Karpas-422 (cell line): ENCODE results near the gene STOML3. TPM values are rescaled to one million over a fixed set of nuclear protein-coding genes. Genes with fewer than 3 reads are reported as not detected.

ENCODE experiments used
- DNase-seq: peaks from one replicate; pipeline ENCODE4 v3.0.0-alpha.2; 2015
- H2AFZ ChIP-seq: fragments of 200-600 bp; sonication (generic); 2 replicates; pipeline ENCODE4 v1.6.1; 2014; ENCODE audit warnings: antibody characterized with exemption, low read length, mixed read lengths
- H3K27ac ChIP-seq: fragments of 200-600 bp; sonication (generic); 2 replicates; pipeline ENCODE4 v1.5.1; 2014; ENCODE audit warnings: mild to moderate bottlenecking, low read length, moderate library complexity
- H3K27me3 ChIP-seq: fragments of 200-600 bp; sonication (generic); 2 replicates; pipeline ENCODE4 v1.6.1; 2014; ENCODE audit warnings: low read length, mixed read lengths
- H3K36me3 ChIP-seq: fragments of 200-600 bp; sonication (generic); 2 replicates; pipeline ENCODE4 v1.6.1; 2014; ENCODE audit warnings: low read length, mixed read lengths; ENCODE audit not compliant: insufficient read depth
- H3K4me1 ChIP-seq: fragments of 200-600 bp; sonication (generic); 2 replicates; pipeline ENCODE4 v1.6.1; 2014; ENCODE audit warnings: mild to moderate bottlenecking, low read length, mixed read lengths
- H3K4me2 ChIP-seq: fragments of 200-600 bp; sonication (generic); 2 replicates; pipeline ENCODE4 v1.6.1; 2014; ENCODE audit warnings: low read length, low read depth, mild to moderate bottlenecking; ENCODE audit not compliant: poor library complexity, severe bottlenecking
- H3K4me3 ChIP-seq: fragments of 200-600 bp; sonication (generic); 2 replicates; pipeline ENCODE4 v1.5.1; 2014; ENCODE audit warnings: mild to moderate bottlenecking, antibody characterized with exemption, low read length, mixed read lengths
- H3K79me2 ChIP-seq: fragments of 200-600 bp; sonication (generic); 2 replicates; pipeline ENCODE4 v1.6.1; 2014; ENCODE audit warnings: mild to moderate bottlenecking, low read length, mixed read lengths
- H3K9ac ChIP-seq: fragments of 200-600 bp; sonication (generic); 2 replicates; pipeline ENCODE4 v1.6.0; 2014; ENCODE audit warnings: low read length
- H3K9me2 ChIP-seq: fragments of 200-600 bp; sonication (generic), shearing (Covaris generic); replicated peaks from 2 replicates; pipeline ENCODE4 v1.6.0; 2014; ENCODE audit warnings: mild to moderate bottlenecking, low read length, moderate library complexity; ENCODE audit not compliant: insufficient read depth
- H3K9me3 ChIP-seq: fragments of 300-700, 200-600 bp; sonication (generic); 2 replicates; pipeline ENCODE4 v1.6.1; 2014; ENCODE audit warnings: low read length, mixed read lengths
- H4K20me1 ChIP-seq: fragments of 200-600 bp; sonication (generic); 2 replicates; pipeline ENCODE4 v1.6.1; 2014; ENCODE audit warnings: mild to moderate bottlenecking, antibody characterized with exemption, low read length, low read depth; ENCODE audit not compliant: insufficient read depth
- total RNA-seq: library from RNA; depleted of rRNA; stranded (reverse); fragments of >200 nt; shearing (Covaris generic); gene quantifications from 2 replicates; pipeline ENCODE4 v1.2.3, GENCODE V29; 2014; ENCODE audit warnings: low replicate concordance; rRNA removed

Gene STOML3, protein sequence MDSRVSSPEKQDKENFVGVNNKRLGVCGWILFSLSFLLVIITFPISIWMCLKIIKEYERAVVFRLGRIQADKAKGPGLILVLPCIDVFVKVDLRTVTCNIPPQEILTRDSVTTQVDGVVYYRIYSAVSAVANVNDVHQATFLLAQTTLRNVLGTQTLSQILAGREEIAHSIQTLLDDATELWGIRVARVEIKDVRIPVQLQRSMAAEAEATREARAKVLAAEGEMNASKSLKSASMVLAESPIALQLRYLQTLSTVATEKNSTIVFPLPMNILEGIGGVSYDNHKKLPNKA
- not detected in 2 replicates for total RNA-seq

DNA sequence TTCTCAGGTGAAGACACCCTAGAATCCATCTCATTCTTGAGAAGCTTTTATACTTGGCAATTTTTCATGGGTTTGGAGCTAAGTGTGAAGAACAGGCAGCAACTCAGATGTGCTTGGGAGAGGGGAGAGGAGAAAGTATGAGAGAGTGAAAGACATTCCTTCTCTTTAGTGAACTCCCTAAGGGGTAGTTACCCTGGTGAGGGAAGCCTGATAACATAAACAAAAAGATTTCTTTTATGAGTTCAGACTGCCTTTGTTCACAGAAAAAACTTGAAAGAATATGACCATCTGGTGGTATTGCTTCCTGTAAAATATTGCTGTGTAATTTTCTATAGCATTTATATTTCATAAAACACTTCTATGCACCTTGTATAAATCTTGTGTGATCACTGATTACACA, at the start of gene STOML3:
STOML3 (minus strand) TSS at position 139 of the 400 bp plus-strand sequence; CDS start at position 29, 110 bp downstream.
- DNase-seq: no peak
- H3K9me2 ChIP-seq: no peaks in the 10 kb centered on the region

DNA sequence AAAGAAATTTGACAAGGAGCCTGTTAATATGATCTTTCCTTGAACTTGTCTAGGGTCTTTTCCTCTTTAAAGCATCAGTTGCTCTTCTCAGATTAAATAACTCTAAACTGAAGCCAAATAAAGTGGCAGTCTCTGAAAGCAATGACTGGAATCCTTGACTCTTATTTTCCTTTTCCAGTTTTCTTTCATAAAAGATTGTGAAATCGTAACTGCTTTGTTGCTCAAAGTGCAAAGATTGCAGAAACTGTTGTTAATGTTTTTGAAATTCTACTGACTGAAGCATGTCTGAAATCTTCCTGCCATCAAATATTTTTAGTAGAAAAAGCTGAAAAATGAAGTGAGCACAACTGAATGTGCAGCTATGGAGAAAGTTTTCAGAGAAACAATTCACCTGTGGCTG, 49.6 kb upstream of the STOML3 start:
- peak overlapping the region; percentile 49 for H3K4me2 ChIP-seq
- H3K9me2 ChIP-seq: no peaks in the 10 kb centered on the region
- H3K79me2 ChIP-seq: peaks cover 72% of the 10 kb centered on the region
- H3K9ac ChIP-seq: no peak overlapping the region
- peaks cover 11% of the 10 kb centered on the region; the same call in 1 of the 2 replicates for H3K36me3 ChIP-seq
- no peak overlapping the region for H3K27ac ChIP-seq
- H3K4me3 ChIP-seq: no peak overlapping the region; the same call in 1 of the 2 replicates
- peaks cover 27% of the 10 kb centered on the region for H3K4me1 ChIP-seq
- DNase-seq: no peak
- no peaks in the 10 kb centered on the region; the same call in 1 of the 2 replicates for H4K20me1 ChIP-seq
- no peaks in the 10 kb centered on the region for H3K9me3 ChIP-seq
- no peaks in the 10 kb centered on the region for H3K27me3 ChIP-seq
- no peak overlapping the region for H2AFZ ChIP-seq

More for the DNA sequence above, at the start of gene STOML3:
- Histone ChIP-seq H3K4me1 (no peaks in the 10 kb centered on the region), H3K4me3 (no peak within 1 kb of the TSS), H3K9me3 (no peaks in the 10 kb centered on the region), H3K4me2 (no peak within 1 kb of the TSS), H2AFZ (no peak within 1 kb of the TSS), H3K79me2 (no peaks in the 10 kb centered on the region), H4K20me1 (no peaks in the 10 kb centered on the region), H3K36me3 (no peaks in the 10 kb centered on the region), H3K27me3 (no peaks in the 10 kb centered on the region), H3K27ac (no peak within 1 kb of the TSS), H3K9ac (no peak within 1 kb of the TSS)

DNA sequence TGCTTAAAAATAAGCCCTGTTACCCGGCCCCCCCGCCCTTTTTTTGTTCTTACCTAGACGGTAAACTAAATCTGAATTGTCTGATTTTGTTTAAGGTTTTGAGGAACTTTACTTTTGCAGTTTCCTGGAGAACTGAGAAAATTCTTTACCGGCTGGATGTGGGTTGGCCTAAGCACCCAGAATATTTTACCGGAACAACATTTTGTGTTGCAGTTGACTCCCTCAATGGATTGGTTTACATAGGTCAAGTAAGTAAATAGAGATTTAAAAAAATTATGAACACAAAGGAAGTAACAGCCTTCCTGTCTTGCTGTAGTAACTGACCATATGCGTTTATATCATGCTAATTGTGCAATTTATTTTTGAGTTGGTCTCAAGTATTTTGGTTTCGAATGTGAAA, 48.4 kb upstream of the STOML3 start:
- Histone ChIP-seq H3K9me2 (no peaks in the 10 kb centered on the region), H3K4me3 (peak overlapping the region; percentile 73), H3K9me3 (no peaks in the 10 kb centered on the region), H3K9ac (peak overlapping the region; percentile 82), H4K20me1 (no peaks in the 10 kb centered on the region; the same call in 1 of the 2 replicates), H3K4me2 (peak overlapping the region; percentile 78), H3K36me3 (peaks cover 9% of the 10 kb centered on the region; the same call in 1 of the 2 replicates), H3K4me1 (peaks cover 39% of the 10 kb centered on the region), H3K79me2 (peaks cover 83% of the 10 kb centered on the region), H2AFZ (no peak overlapping the region), H3K27me3 (no peaks in the 10 kb centered on the region), H3K27ac (peak overlapping the region; percentile 75; the same call in 1 of the 2 replicates)
- no peak for DNase-seq

DNA sequence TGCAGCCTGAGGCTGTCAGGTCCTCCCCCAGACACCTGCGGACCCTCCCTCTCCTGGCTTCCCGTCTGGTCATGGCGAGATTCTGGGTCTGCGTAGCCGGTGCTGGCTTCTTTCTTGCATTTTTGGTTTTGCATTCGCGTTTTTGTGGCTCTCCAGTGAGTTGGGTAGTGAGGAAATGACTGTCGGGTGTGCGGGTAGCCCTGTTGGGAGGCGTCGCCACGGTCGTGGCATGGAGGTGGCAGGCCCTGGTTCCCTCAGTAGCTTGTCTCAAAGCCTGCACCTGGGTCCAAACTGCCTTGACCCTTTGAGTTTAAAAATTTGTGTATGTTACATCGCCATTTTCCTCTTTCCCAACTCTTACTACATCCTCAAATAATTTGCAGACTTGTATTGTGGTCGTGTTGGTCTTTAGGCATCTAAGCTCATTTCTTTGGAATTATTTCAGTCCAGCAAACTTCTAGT, 48.0 kb upstream of the STOML3 start:
- Histone ChIP-seq H3K9me3 (no peaks in the 10 kb centered on the region), H3K9ac (peak overlapping the region; percentile 82), H3K4me3 (peak overlapping the region; percentile 73), H3K4me2 (peak overlapping the region; percentile 78), H3K36me3 (peaks cover 14% of the 10 kb centered on the region; the same call in 1 of the 2 replicates), H4K20me1 (no peaks in the 10 kb centered on the region; the same call in 1 of the 2 replicates), H3K9me2 (no peaks in the 10 kb centered on the region), H3K27ac (peak overlapping the region; percentile 75), H3K4me1 (peaks cover 43% of the 10 kb centered on the region), H2AFZ (peak overlapping the region; percentile 35; the same call in 1 of the 2 replicates), H3K79me2 (peaks cover 88% of the 10 kb centered on the region), H3K27me3 (no peaks in the 10 kb centered on the region)
- peak; percentile 75 for DNase-seq

DNA sequence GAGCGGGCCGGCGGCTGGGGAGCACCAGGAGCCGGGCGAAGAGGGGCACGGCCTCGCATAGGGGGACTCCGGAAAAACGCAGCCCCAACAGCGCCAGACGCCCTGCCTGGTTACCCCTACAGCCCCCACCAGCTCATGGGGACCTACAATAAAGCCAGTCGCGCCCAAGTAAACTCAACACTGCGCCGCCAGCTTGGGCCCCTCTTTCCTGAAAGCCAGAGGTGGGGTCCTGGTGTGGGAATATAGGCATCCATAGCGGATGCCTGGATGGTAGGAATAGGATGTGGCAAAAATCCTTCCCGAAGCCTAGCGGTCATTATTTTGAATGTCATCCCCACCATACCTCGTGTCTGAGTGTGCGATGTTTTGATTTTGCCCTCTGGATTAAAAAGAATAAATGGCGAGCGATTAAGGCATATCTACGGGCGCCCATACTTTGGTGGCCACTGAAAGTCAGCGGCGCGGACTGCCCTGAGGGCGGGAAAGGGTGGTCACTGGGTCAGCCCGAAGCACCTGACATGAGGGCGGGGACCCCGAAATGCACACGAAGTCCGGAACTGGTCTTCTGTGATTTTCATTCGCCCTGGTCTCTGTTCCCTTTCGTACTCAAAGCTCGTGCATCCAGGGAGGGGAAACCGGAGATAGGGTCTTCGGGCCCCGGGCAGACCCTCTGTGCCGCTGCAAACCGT, 47.4 kb upstream of the STOML3 start, which contains the start of the genes NHLRC3 and PROSER1:
NHLRC3 (plus strand) TSS at position 577 of the 689 bp plus-strand sequence. CDS start 184 bp downstream, outside the sequence.
PROSER1 (minus strand) TSS at position 210 of the 689 bp plus-strand sequence. CDS start 847 bp downstream, outside the sequence.
- Histone ChIP-seq H3K9me2 (no peaks in the 10 kb centered on the region), H3K27me3 (no peaks in the 10 kb centered on the region), H2AFZ (peak within 1 kb of the TSS; percentile 35; the same call in 1 of the 2 replicates), H3K4me2 (peak within 1 kb of the TSS; percentile 78), H3K79me2 (peaks cover 94% of the 10 kb centered on the region), H3K36me3 (peaks cover 18% of the 10 kb centered on the region; the same call in 1 of the 2 replicates), H3K4me3 (peak within 1 kb of the TSS; percentile 73), H3K27ac (peak within 1 kb of the TSS; percentile 75), H3K4me1 (peaks cover 47% of the 10 kb centered on the region), H3K9ac (peak within 1 kb of the TSS; percentile 82), H4K20me1 (no peaks in the 10 kb centered on the region; the same call in 1 of the 2 replicates), H3K9me3 (no peaks in the 10 kb centered on the region)
- DNase-seq: peak; percentile 97

DNA sequence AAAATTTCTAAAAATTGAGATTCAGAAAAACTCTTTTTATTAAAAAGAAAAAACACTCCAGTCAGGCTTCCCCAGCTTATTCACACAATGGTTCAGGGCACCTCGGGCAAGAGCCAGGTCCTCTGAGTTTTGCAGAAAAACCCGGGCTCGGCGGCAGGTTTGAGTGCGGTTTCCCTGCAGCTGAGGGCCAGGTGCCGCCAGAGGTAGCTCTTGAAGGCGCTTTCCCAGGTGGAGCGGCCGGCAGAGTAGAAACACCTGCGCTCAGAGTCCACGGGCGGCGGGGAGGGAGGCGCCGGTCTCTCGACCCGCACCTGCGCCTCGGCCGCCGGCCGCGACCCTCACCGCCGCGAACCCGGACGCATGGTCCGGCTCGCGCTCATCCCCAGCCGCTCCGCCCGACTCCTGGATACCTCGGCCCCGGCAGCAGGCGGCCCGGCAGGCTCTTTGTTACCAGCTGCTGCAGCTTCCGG, 46.8 kb upstream of the STOML3 start:
- peak overlapping the region; percentile 78 for H3K4me2 ChIP-seq
- no peaks in the 10 kb centered on the region for H3K27me3 ChIP-seq
- H3K27ac ChIP-seq: peak overlapping the region; percentile 75
- DNase-seq: no peak
- no peaks in the 10 kb centered on the region for H3K9me2 ChIP-seq
- H2AFZ ChIP-seq: no peak overlapping the region
- peaks cover 47% of the 10 kb centered on the region for H3K4me1 ChIP-seq
- H3K4me3 ChIP-seq: peak overlapping the region; percentile 73
- no peaks in the 10 kb centered on the region for H3K9me3 ChIP-seq
- H3K36me3 ChIP-seq: peaks cover 12% of the 10 kb centered on the region; the same call in 1 of the 2 replicates
- peaks cover 95% of the 10 kb centered on the region for H3K79me2 ChIP-seq
- no peaks in the 10 kb centered on the region; the same call in 1 of the 2 replicates for H4K20me1 ChIP-seq
- H3K9ac ChIP-seq: peak overlapping the region; percentile 82

DNA sequence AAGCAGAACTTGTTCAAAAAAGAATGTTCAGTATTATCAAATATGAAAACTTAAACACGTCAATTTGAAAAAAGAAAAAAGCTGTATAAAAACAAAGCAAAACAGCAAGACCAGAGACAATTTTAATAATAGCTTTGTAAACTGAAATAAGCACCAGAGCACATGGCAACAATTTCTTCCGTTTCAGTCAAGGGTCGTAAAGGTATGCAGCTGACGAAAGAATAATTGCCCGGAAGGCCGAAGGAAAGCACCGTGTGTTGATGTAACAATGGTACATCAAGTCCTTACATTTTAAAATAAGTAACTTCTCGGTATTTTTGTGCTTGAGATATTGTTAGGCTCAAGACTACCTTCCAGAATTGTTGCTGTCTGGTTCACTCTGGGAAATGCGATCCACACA, 45.6 kb upstream of the STOML3 start:
- Histone ChIP-seq H3K27ac (peak overlapping the region; percentile 75), H3K4me2 (peak overlapping the region; percentile 78), H3K79me2 (peaks cover 97% of the 10 kb centered on the region), H3K9ac (peak overlapping the region; percentile 82), H3K27me3 (no peaks in the 10 kb centered on the region), H2AFZ (no peak overlapping the region), H3K9me2 (no peaks in the 10 kb centered on the region), H3K36me3 (peaks cover 16% of the 10 kb centered on the region; the same call in 1 of the 2 replicates), H3K9me3 (no peaks in the 10 kb centered on the region), H3K4me1 (peaks cover 46% of the 10 kb centered on the region), H4K20me1 (peaks cover 4% of the 10 kb centered on the region; the same call in 1 of the 2 replicates), H3K4me3 (peak overlapping the region; percentile 73)
- DNase-seq: peak; percentile 81
